Upper lobe of left lung (tissue), 4 donors: ENCODE results near the gene TGFBR3L.

ENCODE experiments used
- CTCF ChIP-seq, 6 experiments: fragments of 450-650 bp in 4 of 6; fragments of 200-600 bp in 2 of 6; sonication (generic) in 2 of 6; IDR thresholded peaks; one replicate each; pipeline ENCODE4 v1.5.1; 2016 to 2019; ENCODE audit warnings: antibody characterized with exemption in 6 of 6
- EP300 ChIP-seq, 4 donors: sonication (generic); formaldehyde crosslinking; IDR thresholded peaks; one replicate each; pipeline ENCODE4 v1.5.1; 2017; ENCODE audit warnings: antibody characterized with exemption in 4 of 4, control low read depth in 2 of 4
- POLR2A ChIP-seq, 4 donors: fragments of 450-650 bp; IDR thresholded peaks; one replicate each; pipeline ENCODE4 v1.5.1; 2016 to 2017; ENCODE audit warnings: antibody characterized with exemption in 4 of 4, mild to moderate bottlenecking in 2 of 4
- POLR2AphosphoS5 ChIP-seq, 2 donors: sonication (generic); formaldehyde crosslinking; IDR thresholded peaks; one replicate each; pipeline ENCODE4 v1.5.1; 2017; ENCODE audit warnings: antibody characterized with exemption in 2 of 2

- no peak for TF ChIP-seq CTCF (IDR thresholded peaks at IDR 0.05)
- TF ChIP-seq POLR2AphosphoS5 (IDR thresholded peaks at IDR 0.05) = no peak
- no peak for TF ChIP-seq POLR2A (IDR thresholded peaks at IDR 0.05)
- no peak for TF ChIP-seq EP300 (IDR thresholded peaks at IDR 0.05)
Measured at GRCh38 chr19:7933411-7933810, 18.8 kb downstream of the TGFBR3L start.
